Stimulated activated CD4-positive, alpha-beta T cell treated with anti-CD3 and anti-CD28 coated beads, Interleukin-2, amount 100 ng/mL, for 24 hours (primary cell): Measurements from ENCODE around the gene SERPINB11.
"Not testable (repeated sequence)": the region's sequence is repeated elsewhere in the genome, so short reads cannot be mapped to it uniquely, and the experiment has no call there.

Experiments used
- DNase-seq, 2 donors: peaks; one replicate each; pipeline ENCODE4 v3.0.0-alpha.2; 2020

The SERPINB11 gene

GRCh38 chr18:63730773-63731172 is 28.0 kb downstream of the SERPINB11 start:
- DNase-seq, result no peak

GRCh38 chr18:63731215-63731614 is 28.5 kb downstream of the SERPINB11 start:
- no peak for DNase-seq

- no peak for DNase-seq
Measured at GRCh38 chr18:63736876-63737275, 34.1 kb downstream of the SERPINB11 start.

- DNase-seq, result no peak
Measured at GRCh38 chr18:63741769-63742168, 39.0 kb downstream of the SERPINB11 start.

- no peak for DNase-seq
Measured at GRCh38 chr18:63747006-63747405, 44.2 kb downstream of the SERPINB11 start.

GRCh38 chr18:63749489-63749888 is 46.7 kb downstream of the SERPINB11 start:
- no peak for DNase-seq

- no peak for DNase-seq
Measured at GRCh38 chr18:63752636-63753035, 49.9 kb downstream of the SERPINB11 start.

- no peak for DNase-seq
Measured at GRCh38 chr18:63753676-63754075, 50.9 kb downstream of the SERPINB11 start.

GRCh38 chr18:63757541-63757940 is 54.8 kb downstream of the SERPINB11 start:
- DNase-seq, result no peak

- no peak for DNase-seq
Measured at GRCh38 chr18:63758615-63759240, 56.0 kb downstream of the SERPINB11 start.

GRCh38 chr18:63759786-63760185 is 57.0 kb downstream of the SERPINB11 start:
- not testable (repeated sequence) for DNase-seq

GRCh38 chr18:63762518-63762917 is 59.8 kb downstream of the SERPINB11 start:
- no peak for DNase-seq

- no peak for DNase-seq
Measured at GRCh38 chr18:63763831-63764600, 61.3 kb downstream of the SERPINB11 start.

- DNase-seq, result no peak
Measured at GRCh38 chr18:63765837-63766236, 63.1 kb downstream of the SERPINB11 start.
